Measurements from ENCODE around the gene DHRS4L2. TPM values are rescaled to one million over a fixed set of nuclear protein-coding genes. Genes with fewer than 3 reads are reported as not detected.

Gene DHRS4L2
- total and polyA plus RNA-seq, 2 of the 4 experiments (the other 2 are of a cell fraction): 11.1 to 19.6 TPM

- H3K9me3 ChIP-seq (ENCODE audit: control insufficient read depth, insufficient read depth, low read length): peaks cover 2% of the 10 kb centered on the region; the same call in 1 of the 2 replicates
- H2AK9ac ChIP-seq (replicated peaks; ENCODE audit: low read depth, low read length, poor library complexity): peak within 1 kb of the TSS; percentile 94
- peak within 1 kb of the TSS; percentile 91 for H4K91ac ChIP-seq (ENCODE audit: insufficient read depth, low read depth, low read length)
- H3K79me1 ChIP-seq (ENCODE audit: low read depth in 1 of 2, low read length in 2 of 2): peaks cover 2 to 15% of the 10 kb centered on the region in 2 experiments
- H3K18ac ChIP-seq (ENCODE audit: low read depth, low read length): peak within 1 kb of the TSS; percentile 74; the same call in 1 of the 2 replicates
- peaks cover 2% of the 10 kb centered on the region; the same call in 1 of the 2 replicates for H3K4me1 ChIP-seq (ENCODE audit: control insufficient read depth, insufficient read depth, low read length)
- dilution Hi-C loops (cut with HindIII; ENCODE audit: low sequenced_read_pairs, unreplicated experiment) (no loop called here), intact Hi-C loops (cut with micrococcal nuclease) (loop anchor here (1.0 to 5.0 kb wide), 2 partner anchors 226 to 321 kb away; no protein-coding TSS in a partner anchor), in situ Hi-C loops (cut with MboI; ENCODE audit: low sequenced_read_pairs) (no loop called here)
- H3K4me2 ChIP-seq (ENCODE audit: low read depth, low read length): peak within 1 kb of the TSS; percentile 97
- no peaks in the 10 kb centered on the region for H3K27me3 ChIP-seq (ENCODE audit: control insufficient read depth, insufficient read depth, low read length)
- peak within 1 kb of the TSS; percentile 73 to 99 for H4K8ac ChIP-seq (ENCODE audit: low read depth in 2 of 2, low read length in 2 of 2)
- TF ChIP-seq FOS (IDR thresholded peaks at IDR 0.05; ENCODE audit: low read depth, low read length): no peak
- peak; percentile 84 for TF ChIP-seq CTCF (conservative IDR thresholded peaks at IDR 0.05; ENCODE audit: low read depth, low read length)
- TF ChIP-seq CHD1 (IDR thresholded peaks at IDR 0.05; ENCODE audit: low read depth, low read length): no peak
- 0 out of 2 replicates have a peak, but pooled peaks have one; percentile 25 for TF ChIP-seq MAZ (IDR thresholded peaks at IDR 0.05; ENCODE audit: borderline replicate concordance, low read depth, low read length)
- TF ChIP-seq POLR2A (IDR thresholded peaks at IDR 0.05; ENCODE audit: low read depth, low read length): peak; percentile 66
- TF ChIP-seq CEBPB (IDR thresholded peaks at IDR 0.05; ENCODE audit: low read depth, low read length): no peak
- TF ChIP-seq RAD21 (IDR thresholded peaks at IDR 0.05; ENCODE audit: low read length): peak; percentile 63
- TF ChIP-seq SMC3 (IDR thresholded peaks at IDR 0.05; ENCODE audit: low read depth, low read length): peak; percentile 26; the same call in 1 of the 2 replicates
- no peak for TF ChIP-seq RCOR1 (IDR thresholded peaks at IDR 0.05; ENCODE audit: insufficient replicate concordance, low read length)
- no peak for TF ChIP-seq MXI1 (IDR thresholded peaks at IDR 0.05; ENCODE audit: borderline replicate concordance, low read depth, low read length)
- ChIA-PET CTCF (interaction anchor here (0.7 kb wide), 1 partner anchor 354 kb away, joined by 4 read pairs; no protein-coding TSS in a partner anchor), POLR2A (ENCODE audit: unreplicated experiment) (no interaction called here)
- no peak within 1 kb of the TSS for H2BK15ac ChIP-seq (ENCODE audit: low read depth, low read length)
- peak within 1 kb of the TSS; percentile 23 for H2AK5ac ChIP-seq (ENCODE audit: low read depth, low read length)
- 0% methylated on average over 18 of the region's 44 CpGs; no CpG with 5 or more reads in 1 of the 2 experiments for WGBS, 2 experiments (ENCODE audit: extremely low coverage in 2 of 2, insufficient read length in 1 of 2)
- no peak within 1 kb of the TSS for H2BK20ac ChIP-seq (ENCODE audit: low read depth, low read length)
- H2BK5ac ChIP-seq (ENCODE audit: low read depth, low read length, poor library complexity, severe bottlenecking): peak within 1 kb of the TSS; percentile 74
- H3K27ac ChIP-seq (ENCODE audit: insufficient read depth, low read length): peak within 1 kb of the TSS; percentile 70
- H3K4me3 ChIP-seq (ENCODE audit: insufficient read depth, low read depth, low read length): peak within 1 kb of the TSS; percentile 98
- H2AFZ ChIP-seq (replicated peaks; ENCODE audit: low read length, poor library complexity): peak within 1 kb of the TSS; percentile 99
- peak within 1 kb of the TSS; percentile 68; the same call in 1 of the 2 replicates for H3K23ac ChIP-seq (ENCODE audit: low read depth, low read length)
- H3K9ac ChIP-seq (ENCODE audit: low read depth, low read length): peak within 1 kb of the TSS; percentile 90
- BruUV-seq (replicated peaks): no TSS peak
- no peaks in the 10 kb centered on the region for H3K9me1 ChIP-seq (ENCODE audit: insufficient read depth, low read length)
- ATAC-seq (ENCODE audit: low read depth) (peak; percentile 100), DNase-seq (peak; percentile 76)
- peak within 1 kb of the TSS; percentile 40; the same call in 1 of the 2 replicates for H3K56ac ChIP-seq (ENCODE audit: extremely low read depth, insufficient read depth, low read length)
- 0 out of 2 replicates have a peak within 1 kb of the TSS, but pooled peaks have one; percentile 14 for H2BK120ac ChIP-seq (ENCODE audit: low read depth, low read length)
- H4K20me1 ChIP-seq (ENCODE audit: insufficient read depth, low read length): no peaks in the 10 kb centered on the region
- peak within 1 kb of the TSS; percentile 97 for H3K14ac ChIP-seq (replicated peaks; ENCODE audit: low read depth, low read length)
- peak within 1 kb of the TSS; percentile 97 for H4K5ac ChIP-seq (ENCODE audit: low read depth, low read length)
- 0 out of 2 replicates have a peak, but pooled peaks cover 1% of the 10 kb centered on the region for H3K36me3 ChIP-seq (ENCODE audit: control insufficient read depth, insufficient read depth, low read length)
- H3K4ac ChIP-seq (ENCODE audit: low read depth, low read length): peak within 1 kb of the TSS; percentile 93
Observed at GRCh38 chr14:23953464-23954278, 35.1 kb upstream of the DHRS4L2 start, which contains the start of gene DHRS4. TSS of gene DHRS4 (plus strand) at chr14:23953770. CDS start at chr14:23953789, 19 bp downstream.
